H9 (cell line): ENCODE data around the gene P4HA3. TPM values are rescaled to one million over a fixed set of nuclear protein-coding genes. Genes with fewer than 3 reads are reported as not detected.

ENCODE experiments used
- DNase-seq: peaks from one replicate; pipeline ENCODE4 v3.0.0-alpha.2; 2017
- H2AFZ ChIP-seq: one replicate; pipeline ENCODE4 v1.6.1; 2013; ENCODE audit warnings: mild to moderate bottlenecking, low read length, control low read depth, moderate library complexity
- H2AK5ac ChIP-seq: 2 replicates; pipeline ENCODE4 v1.6.1; 2013; ENCODE audit warnings: low read length, control low read depth, mixed read lengths; ENCODE audit not compliant: insufficient read length
- H2BK120ac ChIP-seq: one replicate; pipeline ENCODE4 v1.6.1; 2013; ENCODE audit warnings: low read depth, mild to moderate bottlenecking, low read length, control low read depth, inconsistent platforms; ENCODE audit not compliant: poor library complexity, severe bottlenecking
- H2BK12ac ChIP-seq: 2 replicates; pipeline ENCODE4 v1.6.1; 2013; ENCODE audit warnings: low read length, control low read depth, mixed read lengths, low read depth; ENCODE audit not compliant: insufficient read length
- H2BK15ac ChIP-seq: 2 replicates; pipeline ENCODE4 v1.6.1; 2013; ENCODE audit warnings: low read depth, low read length, control low read depth
- H2BK20ac ChIP-seq: one replicate; pipeline ENCODE4 v1.6.1; 2013; ENCODE audit warnings: low read depth, mild to moderate bottlenecking, low read length, control low read depth, inconsistent platforms; ENCODE audit not compliant: poor library complexity, severe bottlenecking
- H2BK5ac ChIP-seq: 2 replicates; pipeline ENCODE4 v1.6.1; 2013; ENCODE audit warnings: low read length, control low read depth, mixed read lengths; ENCODE audit not compliant: insufficient read length
- H3K14ac ChIP-seq: 2 replicates; pipeline ENCODE4 v1.6.1; 2013; ENCODE audit warnings: low read length, control low read depth; ENCODE audit not compliant: insufficient read depth
- H3K18ac ChIP-seq: 2 replicates; pipeline ENCODE4 v1.6.1; 2013; ENCODE audit warnings: low read depth, mild to moderate bottlenecking, mixed read lengths, low read length, control low read depth; ENCODE audit not compliant: insufficient read length
- H3K23ac ChIP-seq: 2 replicates; pipeline ENCODE4 v1.6.1; 2013; ENCODE audit warnings: low read length, control low read depth, mixed read lengths, low read depth; ENCODE audit not compliant: insufficient read length
- H3K23me2 ChIP-seq: 2 replicates; pipeline ENCODE4 v1.6.1; 2013; ENCODE audit warnings: low read depth, mild to moderate bottlenecking, mixed read lengths, low read length, control low read depth; ENCODE audit not compliant: insufficient read length, poor library complexity, severe bottlenecking
- H3K27ac ChIP-seq: 2 replicates; pipeline ENCODE4 v1.5.1; 2013; ENCODE audit warnings: low read length, control low read depth, mixed read lengths, low read depth; ENCODE audit not compliant: insufficient read length
- H3K27me3 ChIP-seq: 2 replicates; pipeline ENCODE4 v1.6.1; 2013; ENCODE audit warnings: low read length, control low read depth, inconsistent platforms; ENCODE audit not compliant: insufficient read depth
- H3K4ac ChIP-seq: 2 replicates; pipeline ENCODE4 v1.6.1; 2013; ENCODE audit warnings: low read depth, mild to moderate bottlenecking, control low read depth, inconsistent platforms, low read length, moderate library complexity
- H3K4me1 ChIP-seq: 2 replicates; pipeline ENCODE4 v1.6.1; 2013; ENCODE audit warnings: low read length, control low read depth, inconsistent platforms; ENCODE audit not compliant: insufficient read depth
- H3K4me2 ChIP-seq: 2 replicates; pipeline ENCODE4 v1.6.1; 2013; ENCODE audit warnings: low read length, control low read depth, mixed read lengths; ENCODE audit not compliant: insufficient read length, insufficient read depth
- H3K56ac ChIP-seq: 2 replicates; pipeline ENCODE4 v1.6.1; 2013; ENCODE audit warnings: low read depth, mild to moderate bottlenecking, mixed read lengths, low read length, control low read depth; ENCODE audit not compliant: insufficient read length
- H3K79me1 ChIP-seq: 2 replicates; pipeline ENCODE4 v1.6.1; 2013; ENCODE audit warnings: low read depth, mild to moderate bottlenecking, moderate library complexity, low read length, control low read depth, inconsistent platforms; ENCODE audit not compliant: insufficient read depth, poor library complexity, severe bottlenecking
- H3K79me2 ChIP-seq: 2 replicates; pipeline ENCODE4 v1.6.1; 2013; ENCODE audit warnings: low read length, control low read depth, inconsistent platforms; ENCODE audit not compliant: insufficient read depth
- H3K9ac ChIP-seq: 2 replicates; pipeline ENCODE4 v1.6.1; 2013; ENCODE audit warnings: low read length, control low read depth, mixed read lengths; ENCODE audit not compliant: insufficient read length; ENCODE audit errors: extremely low read depth
- H3K9me3 ChIP-seq: one replicate; pipeline ENCODE4 v1.6.1; 2013; ENCODE audit warnings: low read depth, low read length, inconsistent platforms; ENCODE audit not compliant: control insufficient read depth
- H3T11ph ChIP-seq: one replicate; pipeline ENCODE4 v1.6.1; 2013; ENCODE audit warnings: mild to moderate bottlenecking, low read length, control low read depth, inconsistent platforms
- H4K20me1 ChIP-seq: one replicate; pipeline ENCODE4 v1.6.1; 2013; ENCODE audit not compliant: control insufficient read depth, insufficient read length, insufficient read depth
- H4K5ac ChIP-seq: 2 replicates; pipeline ENCODE4 v1.6.1; 2013; ENCODE audit warnings: low read depth, mild to moderate bottlenecking, mixed read lengths, low read length, control low read depth; ENCODE audit not compliant: insufficient read length
- H4K8ac ChIP-seq: replicated peaks from 2 replicates; pipeline ENCODE4 v1.6.1; 2013; ENCODE audit warnings: low read length, control low read depth, mixed read lengths, low read depth; ENCODE audit not compliant: insufficient read length
- H4K91ac ChIP-seq: 2 replicates; pipeline ENCODE4 v1.6.1; 2013; ENCODE audit warnings: low read depth, mild to moderate bottlenecking, moderate library complexity, mixed read lengths, low read length, control low read depth; ENCODE audit not compliant: insufficient read length
- H3K27ac Mint-ChIP-seq, 3 experiments: 2 replicates in 2 of 3; 3 replicates in 1 of 3; pipeline ENCODE4 v1.8.0; 2020 to 2021; ENCODE audit warnings: mixed read lengths in 3 of 3, mild to moderate bottlenecking in 1 of 3, moderate library complexity in 1 of 3
- H3K27me3 Mint-ChIP-seq: 2 replicates; pipeline ENCODE4 v1.8.0; 2021; ENCODE audit warnings: low read depth, mild to moderate bottlenecking, moderate library complexity, mixed read lengths
- H3K36me3 Mint-ChIP-seq, 3 experiments: 2 replicates in 2 of 3; 3 replicates in 1 of 3; pipeline ENCODE4 v1.8.0; 2020 to 2021; ENCODE audit warnings: low read depth in 3 of 3, mixed read lengths in 3 of 3; ENCODE audit not compliant: insufficient read depth in 1 of 3
- H3K4me1 Mint-ChIP-seq, 2 experiments: 2 replicates each; pipeline ENCODE4 v1.8.0; 2020; ENCODE audit warnings: mixed read lengths in 2 of 2
- H3K4me3 Mint-ChIP-seq, 2 experiments: 2 replicates in 1 of 2; 3 replicates in 1 of 2; pipeline ENCODE4 v1.8.0; 2020 to 2021; ENCODE audit warnings: mild to moderate bottlenecking in 2 of 2, mixed read lengths in 2 of 2, moderate library complexity in 1 of 2
- H3K9me3 Mint-ChIP-seq, 2 experiments: 2 replicates in 1 of 2; 3 replicates in 1 of 2; pipeline ENCODE4 v1.8.0; 2020; ENCODE audit warnings: mild to moderate bottlenecking in 2 of 2, mixed read lengths in 2 of 2, moderate library complexity in 1 of 2
- WGBS: extraction: QIAGEN DNeasy Blood & Tissue Kit; methylation state at CpG from one replicate; pipeline ENCODE4 v1.1.7; 2013; ENCODE audit warnings: missing lambda C conversion rate, low lambda C conversion rate, mixed read lengths; ENCODE audit not compliant: insufficient read length; ENCODE audit errors: extremely low coverage; 5-methylcytosine and 5-hydroxymethylcytosine counted together
- total RNA-seq: library from RNA; stranded (reverse); gene quantifications from 2 replicates; pipeline ENCODE4 v1.2.1, GENCODE V29; 2021
- TF ChIP-seq, protein P1 (sequence below): fragments of 200-600 bp; sonication (generic); conservative IDR thresholded peaks from 3 replicates; pipeline ENCODE4 v1.8.0; 2021; ENCODE audit warnings: antibody characterized with exemption, mild to moderate bottlenecking

P4HA3 gene
- total RNA-seq, 1 experiment from 2014 or later, result not detected

- Histone ChIP-seq H4K5ac (no peak overlapping the region), H4K8ac (no peak overlapping the region), H3K9ac (no peak overlapping the region), H3K23ac (no peak overlapping the region), H3K56ac (no peak overlapping the region), H2AK5ac (no peak overlapping the region), H3K4me1 (no peaks in the 10 kb centered on the region), H4K20me1 (no peaks in the 10 kb centered on the region), H2BK5ac (no peak overlapping the region), H3K9me3 (no peaks in the 10 kb centered on the region), H3K23me2 (no peaks in the 10 kb centered on the region), H4K91ac (no peak overlapping the region), H2BK120ac (no peak overlapping the region), H3K79me2 (no peaks in the 10 kb centered on the region), H3K14ac (no peak overlapping the region), H3K18ac (no peak overlapping the region), H3K4ac (no peak overlapping the region), H2BK15ac (no peak overlapping the region), H3K27ac (no peak overlapping the region), H3K27me3 (no peaks in the 10 kb centered on the region), H3K4me2 (no peak overlapping the region), H2BK12ac (no peak overlapping the region), H2BK20ac (no peak overlapping the region), H3T11ph (no peak overlapping the region), H3K79me1 (no peaks in the 10 kb centered on the region), H2AFZ (no peak overlapping the region)
- H3K27ac Mint-ChIP-seq, result no peak overlapping the region
- H3K4me1 Mint-ChIP-seq, result no peaks in the 10 kb centered on the region
- TF ChIP-seq, protein P1, sequence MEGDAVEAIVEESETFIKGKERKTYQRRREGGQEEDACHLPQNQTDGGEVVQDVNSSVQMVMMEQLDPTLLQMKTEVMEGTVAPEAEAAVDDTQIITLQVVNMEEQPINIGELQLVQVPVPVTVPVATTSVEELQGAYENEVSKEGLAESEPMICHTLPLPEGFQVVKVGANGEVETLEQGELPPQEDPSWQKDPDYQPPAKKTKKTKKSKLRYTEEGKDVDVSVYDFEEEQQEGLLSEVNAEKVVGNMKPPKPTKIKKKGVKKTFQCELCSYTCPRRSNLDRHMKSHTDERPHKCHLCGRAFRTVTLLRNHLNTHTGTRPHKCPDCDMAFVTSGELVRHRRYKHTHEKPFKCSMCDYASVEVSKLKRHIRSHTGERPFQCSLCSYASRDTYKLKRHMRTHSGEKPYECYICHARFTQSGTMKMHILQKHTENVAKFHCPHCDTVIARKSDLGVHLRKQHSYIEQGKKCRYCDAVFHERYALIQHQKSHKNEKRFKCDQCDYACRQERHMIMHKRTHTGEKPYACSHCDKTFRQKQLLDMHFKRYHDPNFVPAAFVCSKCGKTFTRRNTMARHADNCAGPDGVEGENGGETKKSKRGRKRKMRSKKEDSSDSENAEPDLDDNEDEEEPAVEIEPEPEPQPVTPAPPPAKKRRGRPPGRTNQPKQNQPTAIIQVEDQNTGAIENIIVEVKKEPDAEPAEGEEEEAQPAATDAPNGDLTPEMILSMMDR, result no peak
- no peaks in the 10 kb centered on the region for H3K9me3 Mint-ChIP-seq
- DNase-seq, result no peak
- H3K36me3 Mint-ChIP-seq, result peaks cover 3 to 32% (median 9%) of the 10 kb centered on the region in 3 experiments; a peak in 5 of 7 replicates
- 100% methylated on average over 2 of the region's 3 CpGs for WGBS
- H3K4me3 Mint-ChIP-seq, result no peak overlapping the region
- no peaks in the 10 kb centered on the region for H3K27me3 Mint-ChIP-seq
Observed at GRCh38 chr11:74233683-74234082, 77.8 kb downstream of the P4HA3 start.
